Small intestine (tissue), 7 donors: ENCODE data around the gene EDAR. TPM values are rescaled to one million over a fixed set of nuclear protein-coding genes. Genes with fewer than 3 reads are reported as not detected.
A peak's percentile ranks its signal among the peaks of the same experiment; 100 is the strongest.

Experiments
- DNase-seq, 2 donors: peaks; one replicate each; pipeline versions ENCODE4 v3.0.0 to v3.0.0-alpha.2; 2013
- FAIRE-seq: peaks from 2 replicates; lab custom pipeline; 2012; peaks lifted over from hg19 to GRCh38; lab: Jason Lieb, UNC
- H3K27ac ChIP-seq, 3 donors: one replicate each; pipeline ENCODE4 v1.5.1; 2013; ENCODE audit warnings: low read length in 2 of 3, mild to moderate bottlenecking in 2 of 3, control low read depth in 1 of 3, inconsistent platforms in 1 of 3, low read depth in 1 of 3, moderate library complexity in 1 of 3
- H3K27me3 ChIP-seq, 3 donors: one replicate each; pipeline ENCODE4 v1.6.1; 2013; ENCODE audit warnings: low read length in 3 of 3, inconsistent platforms in 1 of 3; ENCODE audit not compliant: control insufficient read depth in 3 of 3, insufficient read depth in 3 of 3
- H3K36me3 ChIP-seq, 3 donors: one replicate each; pipeline ENCODE4 v1.6.1; 2013; ENCODE audit warnings: low read length in 3 of 3, inconsistent platforms in 1 of 3, low read depth in 1 of 3, mild to moderate bottlenecking in 1 of 3, moderate library complexity in 1 of 3; ENCODE audit not compliant: control insufficient read depth in 3 of 3, insufficient read depth in 2 of 3
- H3K4me1 ChIP-seq, 3 donors: one replicate each; pipeline ENCODE4 v1.6.1; 2013; ENCODE audit warnings: low read length in 2 of 3, inconsistent platforms in 1 of 3, low read depth in 1 of 3, mild to moderate bottlenecking in 1 of 3, moderate library complexity in 1 of 3; ENCODE audit not compliant: control insufficient read depth in 3 of 3, insufficient read depth in 2 of 3
- H3K4me3 ChIP-seq, 3 donors: one replicate each; pipeline ENCODE4 v1.5.1; 2013; ENCODE audit warnings: low read length in 3 of 3, control low read depth in 1 of 3, inconsistent platforms in 1 of 3, low read depth in 1 of 3, mild to moderate bottlenecking in 1 of 3, moderate library complexity in 1 of 3
- H3K9me3 ChIP-seq, 2 donors: one replicate each; pipeline ENCODE4 v1.6.1; 2013; ENCODE audit warnings: low read depth in 1 of 2, low read length in 1 of 2; ENCODE audit not compliant: control insufficient read depth in 2 of 2, insufficient read depth in 1 of 2
- WGBS, 3 donors: extraction: QIAGEN DNeasy Blood & Tissue Kit; methylation state at CpG; one replicate each; pipeline ENCODE4 v1.1.7; 2013; 5-methylcytosine and 5-hydroxymethylcytosine counted together
- polyA plus RNA-seq, 4 donors: library from polyadenylated mRNA; stranded (reverse) in 3 of 4; unstranded in 1 of 4; fragments of 200-250 nt in 3 of 4; fragments of 120-200 nt in 1 of 4; gene quantifications; one replicate each; pipeline versions ENCODE4 v1.2.1 to v1.2.3, GENCODE V29; 2013
- donor health status: healthy with polysubstance abuse.
- donor health status: control.
- donor health status: control.
- donor health status: Bipolar disorder and iron deficiency.
- donor health status: healthy.

The EDAR gene
- polyA plus RNA-seq, 4 donors, result 0.09 to 1.8 TPM; not detected in 2

DNA sequence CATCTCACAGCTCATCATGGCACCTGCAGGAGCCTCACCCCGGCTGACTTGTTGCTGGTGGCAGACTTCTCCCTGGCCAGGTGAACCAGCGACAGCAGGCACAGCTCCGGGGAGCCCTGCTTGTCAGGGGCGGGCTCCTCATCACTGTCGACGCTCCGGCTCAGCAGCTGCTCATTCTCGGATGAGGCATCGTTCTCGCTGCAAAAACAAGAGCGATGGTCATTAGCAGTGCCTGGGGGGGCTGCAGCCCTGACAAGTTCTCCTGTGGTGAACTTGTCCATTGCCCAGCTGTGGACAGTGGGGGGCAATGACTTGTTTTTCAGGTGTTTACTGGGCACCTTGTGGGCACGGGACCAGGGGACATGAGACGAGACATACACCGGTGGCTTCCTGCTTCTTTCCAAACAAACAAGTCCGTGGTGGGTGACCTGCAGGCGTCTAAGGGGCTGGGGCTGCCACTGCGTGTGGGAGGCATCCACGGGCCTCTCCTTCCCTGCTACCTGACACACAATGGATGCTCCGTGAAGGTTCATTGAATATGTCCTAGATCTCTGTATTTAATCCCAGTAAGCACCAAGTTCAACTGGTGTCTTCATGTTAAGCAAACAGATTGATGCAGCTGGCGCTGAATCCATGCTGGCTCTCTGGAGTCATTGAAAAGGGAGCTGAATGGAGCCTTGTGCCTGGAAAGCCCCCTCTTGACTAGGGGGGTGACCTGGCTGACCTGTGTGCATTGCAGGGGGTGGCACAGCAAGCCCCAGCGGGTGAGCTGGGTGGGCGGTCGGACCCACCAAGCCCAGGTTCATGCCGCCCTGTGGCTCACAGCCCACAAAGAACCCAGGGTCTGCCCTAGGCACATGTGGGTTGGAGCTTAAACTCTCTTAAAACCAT, 81.0 kb downstream of the EDAR start:
- Histone ChIP-seq H3K27me3 (no peaks in the 10 kb centered on the region), H3K36me3 (no peaks in the 10 kb centered on the region), H3K27ac (no peak overlapping the region), H3K4me1 (no peaks in the 10 kb centered on the region), H3K4me3 (no peak overlapping the region), H3K9me3 (no peaks in the 10 kb centered on the region)
- 86 to 90% (median 88%) methylated on average over 24 of the region's 24 CpGs for WGBS, 3 donors
- FAIRE-seq, result no peak
- no peak for DNase-seq

DNA sequence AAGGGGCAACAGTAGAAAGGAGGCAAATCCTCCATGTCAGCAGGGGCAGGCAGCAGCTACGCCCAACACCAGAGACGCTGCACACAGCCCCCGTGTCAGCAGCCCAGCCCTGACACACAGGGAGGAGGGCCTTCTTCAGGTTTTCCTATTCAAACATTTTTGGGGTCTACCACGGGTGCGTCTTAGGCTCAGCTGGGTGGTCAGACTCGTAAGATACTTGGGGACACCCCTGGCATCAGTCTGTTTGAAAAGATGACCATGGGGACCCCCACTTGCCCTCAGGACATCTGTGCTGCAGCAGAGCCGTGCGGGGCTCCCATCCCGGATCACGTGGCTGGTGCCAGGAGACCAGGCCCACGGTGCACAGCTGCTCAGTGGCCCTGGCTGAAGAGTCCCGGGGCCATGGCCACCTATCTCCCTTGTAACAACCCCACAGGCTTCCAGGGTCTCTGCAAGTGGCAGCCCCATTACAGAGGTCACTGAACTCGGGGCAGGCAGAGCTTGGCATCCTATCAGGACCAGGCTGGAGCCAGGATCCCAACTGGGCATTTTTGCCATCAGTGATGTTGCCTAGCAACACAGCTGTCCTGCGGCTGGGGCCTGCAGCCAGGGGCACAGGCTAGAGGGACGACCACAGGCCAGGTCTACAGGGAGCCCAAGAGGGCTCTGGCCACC, 82.5 kb downstream of the EDAR start:
- no peaks in the 10 kb centered on the region for H3K9me3 ChIP-seq
- H3K4me3 ChIP-seq, result no peak overlapping the region
- 71 to 83% (median 81%) methylated on average over 15 of the region's 15 CpGs for WGBS, 3 donors
- no peaks in the 10 kb centered on the region for H3K36me3 ChIP-seq
- no peak overlapping the region for H3K27ac ChIP-seq
- H3K27me3 ChIP-seq, result no peaks in the 10 kb centered on the region
- no peak for DNase-seq
- FAIRE-seq, result no peak
- H3K4me1 ChIP-seq, result no peaks in the 10 kb centered on the region

DNA sequence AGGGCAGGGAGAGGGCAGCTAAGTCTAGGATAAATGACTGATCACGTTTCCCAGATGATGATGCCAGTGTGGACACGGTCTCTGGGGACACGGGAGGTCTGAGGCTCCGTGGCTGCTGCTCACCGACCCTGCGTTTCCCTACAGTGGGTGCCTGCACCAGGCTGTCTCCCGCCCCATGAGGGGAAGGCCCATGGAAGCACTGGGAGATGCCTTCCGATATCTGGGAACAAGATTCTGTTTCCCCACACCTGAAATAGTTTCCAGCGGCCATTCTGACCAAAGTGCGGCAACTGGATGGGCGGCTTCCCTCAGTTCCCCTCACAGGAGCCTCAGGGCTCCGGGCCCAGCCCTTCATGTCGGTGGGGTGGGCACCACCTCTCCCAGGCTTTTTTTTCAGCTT, 83.1 kb downstream of the EDAR start:
- no peak overlapping the region for H3K27ac ChIP-seq
- no peaks in the 10 kb centered on the region for H3K4me1 ChIP-seq
- DNase-seq, result no peak
- no peaks in the 10 kb centered on the region for H3K27me3 ChIP-seq
- WGBS, 3 donors, result 83 to 86% (median 85%) methylated on average over 13 of the region's 13 CpGs
- no peaks in the 10 kb centered on the region for H3K9me3 ChIP-seq
- H3K4me3 ChIP-seq, result no peak overlapping the region
- no peaks in the 10 kb centered on the region for H3K36me3 ChIP-seq
- FAIRE-seq, result no peak

GRCh38 chr2:108905176-108905575, 83.8 kb downstream of the EDAR start:
- Histone ChIP-seq H3K27ac (no peak overlapping the region), H3K36me3 (no peaks in the 10 kb centered on the region), H3K4me1 (no peaks in the 10 kb centered on the region), H3K9me3 (peaks cover 0 to 1% of the 10 kb centered on the region in 2 donors), H3K27me3 (no peaks in the 10 kb centered on the region), H3K4me3 (no peak overlapping the region)
- FAIRE-seq (no peak), DNase-seq (no peak)
- WGBS, 3 donors, result 56 to 79% (median 66%) methylated on average over 3 of the region's 3 CpGs

DNA sequence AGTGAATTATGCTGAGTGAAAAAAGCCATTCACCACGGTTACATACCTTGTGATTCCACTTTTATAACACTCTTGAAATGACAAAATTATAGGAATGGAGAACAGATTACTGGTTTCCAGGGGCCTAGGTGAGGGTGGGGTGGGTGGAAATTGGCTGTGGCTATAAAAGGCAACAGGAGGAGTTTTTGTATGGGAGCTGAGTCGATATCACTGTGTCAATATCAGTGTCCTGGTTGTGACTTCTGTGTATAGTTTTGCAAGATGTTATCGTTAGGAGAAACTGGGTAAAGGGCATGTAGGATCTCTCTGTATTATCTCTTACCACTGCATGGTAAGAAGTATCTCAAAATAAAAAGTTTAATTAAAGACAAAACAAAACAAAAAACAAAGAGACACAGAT, 84.3 kb downstream of the EDAR start:
- Histone ChIP-seq H3K27ac (no peak overlapping the region), H3K4me3 (no peak overlapping the region), H3K27me3 (no peaks in the 10 kb centered on the region), H3K9me3 (peaks cover 0 to 3% of the 10 kb centered on the region in 2 donors), H3K4me1 (no peaks in the 10 kb centered on the region), H3K36me3 (no peaks in the 10 kb centered on the region)
- DNase-seq (no peak), FAIRE-seq (no peak)
- 24 to 62% (median 33%) methylated on average over 3 of the region's 3 CpGs for WGBS, 3 donors

DNA sequence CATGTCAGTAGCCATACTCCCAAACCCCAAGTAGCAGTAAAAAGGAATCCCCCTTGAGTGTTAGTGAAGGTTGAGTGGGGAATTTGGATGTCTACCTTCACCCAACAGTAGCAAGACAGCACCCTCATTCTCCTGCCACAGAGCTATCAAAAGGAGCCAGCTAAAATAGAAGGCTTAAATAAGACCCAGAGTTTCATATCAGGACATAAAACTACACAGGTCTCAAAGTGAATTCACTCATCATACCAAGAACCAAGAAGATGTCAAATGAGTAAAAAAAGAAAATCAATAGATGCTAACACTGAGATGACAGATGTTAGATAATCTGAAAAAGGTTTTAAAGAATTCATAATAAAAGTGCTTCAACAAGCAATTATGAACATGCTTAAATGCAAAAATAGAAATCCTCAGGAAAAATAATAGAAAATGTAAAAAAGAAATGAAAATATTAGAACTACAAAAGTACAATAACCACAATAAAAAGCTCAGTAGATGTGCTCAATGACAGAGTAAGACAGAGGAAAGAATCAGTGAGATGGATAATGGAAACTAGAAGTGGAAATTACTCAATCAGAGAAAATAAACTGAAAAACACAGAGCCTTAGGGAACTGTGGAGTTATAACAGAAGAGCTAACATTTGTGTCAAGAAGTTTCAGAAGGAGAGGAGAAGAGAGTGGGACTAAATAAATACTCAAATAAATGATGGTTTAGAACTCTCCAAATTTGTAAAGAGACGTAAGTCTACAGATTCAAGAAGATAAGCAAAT, 90.5 kb downstream of the EDAR start:
- DNase-seq, result no peak
- FAIRE-seq, result no peak
- H3K27ac ChIP-seq, result no peak overlapping the region
- no peak overlapping the region for H3K4me3 ChIP-seq
- peaks cover 0 to 8% of the 10 kb centered on the region in 2 donors for H3K9me3 ChIP-seq
- H3K4me1 ChIP-seq, result no peaks in the 10 kb centered on the region
- no peaks in the 10 kb centered on the region for H3K36me3 ChIP-seq
- WGBS, 3 donors, result 82 to 94% (median 83%) methylated on average over 1 of the region's 1 CpG
- H3K27me3 ChIP-seq, result no peaks in the 10 kb centered on the region

- no peak for FAIRE-seq
- 88 to 92% (median 91%) methylated on average over 13 of the region's 13 CpGs for WGBS, 3 donors
- peaks cover 0 to 14% of the 10 kb centered on the region in 2 donors for H3K9me3 ChIP-seq
- peaks cover 0 to 3% (median 0%) of the 10 kb centered on the region in 3 donors for H3K36me3 ChIP-seq
- no peak overlapping the region for H3K27ac ChIP-seq
- no peaks in the 10 kb centered on the region for H3K27me3 ChIP-seq
- no peaks in the 10 kb centered on the region for H3K4me1 ChIP-seq
- no peak for DNase-seq
- H3K4me3 ChIP-seq, result no peak overlapping the region
These were observed 92.3 kb downstream of the EDAR start for GRCh38 chr2:108896741-108897140.

DNA sequence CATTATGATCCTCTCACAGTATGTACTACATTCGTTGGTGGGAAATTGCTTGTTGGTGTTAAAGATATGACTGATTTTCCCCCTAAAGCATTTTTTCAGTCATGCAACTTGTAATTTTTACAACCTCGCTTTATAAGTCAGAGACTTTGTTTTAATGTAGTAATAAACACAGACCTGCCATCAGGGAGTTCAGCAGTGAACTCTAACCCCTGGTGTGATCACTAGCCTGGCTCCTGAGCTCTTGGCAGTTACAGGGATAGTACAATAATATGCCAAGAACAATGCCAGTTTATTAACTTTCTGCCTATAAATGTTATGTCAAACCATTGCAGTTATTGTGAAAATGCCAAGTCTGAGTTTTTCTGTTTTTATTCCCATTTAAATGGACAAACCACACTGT, 93.8 kb downstream of the EDAR start:
- no peak for FAIRE-seq
- Histone ChIP-seq H3K4me1 (no peaks in the 10 kb centered on the region), H3K27ac (no peak overlapping the region), H3K36me3 (peaks cover 0 to 3% (median 0%) of the 10 kb centered on the region in 3 donors), H3K27me3 (no peaks in the 10 kb centered on the region), H3K9me3 (peaks cover 1 to 22% of the 10 kb centered on the region in 2 donors), H3K4me3 (no peak overlapping the region)
- DNase-seq, result peak in 1 of 2 donors; percentile 16
- WGBS, 3 donors, result 24 to 69% (median 55%) methylated on average over 2 of the region's 2 CpGs
